ENCODE results near the gene HNRNPL. TPM values are rescaled to one million over a fixed set of nuclear protein-coding genes. Genes with fewer than 3 reads are reported as not detected.
"Not testable (repeated sequence)": the region's sequence is repeated elsewhere in the genome, so short reads cannot be mapped to it uniquely, and the experiment has no call there.

HNRNPL gene
- total RNA-seq, 4 donors from 2014 or later, result 88.3 to 172 (median 126) TPM

GRCh38 chr19:38793177-38793576, 56.6 kb downstream of the HNRNPL start:
- intact Hi-C loops (cut with DNase I; ENCODE audit: low total_unique reads), result no loop called here
- no peak for TF ChIP-seq CTCF (IDR thresholded peaks at IDR 0.05 in 4 of 5, conservative IDR thresholded peaks at IDR 0.05 in 1 of 5)
- TF ChIP-seq POLR2A (IDR thresholded peaks at IDR 0.05), result no peak
- no peaks in the 10 kb centered on the region for H3K36me3 ChIP-seq
- ATAC-seq (no peak), DNase-seq (no peak)
- H3K27me3 ChIP-seq, result peaks cover 0 to 5% (median 4%) of the 10 kb centered on the region in 3 donors
- in situ Hi-C loops (cut with MboI; ENCODE audit: low sequenced_read_pairs in 4 of 4), result no loop called here
- H3K9me3 ChIP-seq, result no peaks in the 10 kb centered on the region
- no peak overlapping the region for H3K4me3 ChIP-seq
- no peaks in the 10 kb centered on the region for H3K4me1 ChIP-seq
- H3K27ac ChIP-seq, result no peak overlapping the region

GRCh38 chr19:38792250-38793111, 57.3 kb downstream of the HNRNPL start:
- in situ Hi-C loops (cut with MboI; ENCODE audit: low sequenced_read_pairs in 4 of 4), result no loop called here
- TF ChIP-seq CTCF (IDR thresholded peaks at IDR 0.05 in 4 of 5, conservative IDR thresholded peaks at IDR 0.05 in 1 of 5) (no peak), POLR2A (IDR thresholded peaks at IDR 0.05) (no peak)
- no peak overlapping the region for H3K27ac ChIP-seq
- peaks cover 0 to 5% (median 4%) of the 10 kb centered on the region in 3 donors for H3K27me3 ChIP-seq
- no peaks in the 10 kb centered on the region for H3K4me1 ChIP-seq
- ATAC-seq (no peak), DNase-seq (no peak)
- intact Hi-C loops (cut with DNase I; ENCODE audit: low total_unique reads), result no loop called here
- H3K9me3 ChIP-seq, result no peaks in the 10 kb centered on the region
- peak overlapping the region; percentile 19 to 39 (median 34) for H3K4me3 ChIP-seq
- H3K36me3 ChIP-seq, result no peaks in the 10 kb centered on the region

- in situ Hi-C loops (cut with MboI; ENCODE audit: low sequenced_read_pairs in 4 of 4); intact Hi-C loops (cut with DNase I; ENCODE audit: low total_unique reads); H3K9me3 ChIP-seq; H3K36me3 ChIP-seq; DNase-seq; H3K4me1 ChIP-seq; H3K27me3 ChIP-seq; H3K27ac ChIP-seq: not testable (repeated sequence)
- peak overlapping the region in 1 of 4 donors; percentile 35 for H3K4me3 ChIP-seq
- peak; percentile 51 to 53 for ATAC-seq
These were observed 58.2 kb downstream of the HNRNPL start for GRCh38 chr19:38791451-38792064.

DNA sequence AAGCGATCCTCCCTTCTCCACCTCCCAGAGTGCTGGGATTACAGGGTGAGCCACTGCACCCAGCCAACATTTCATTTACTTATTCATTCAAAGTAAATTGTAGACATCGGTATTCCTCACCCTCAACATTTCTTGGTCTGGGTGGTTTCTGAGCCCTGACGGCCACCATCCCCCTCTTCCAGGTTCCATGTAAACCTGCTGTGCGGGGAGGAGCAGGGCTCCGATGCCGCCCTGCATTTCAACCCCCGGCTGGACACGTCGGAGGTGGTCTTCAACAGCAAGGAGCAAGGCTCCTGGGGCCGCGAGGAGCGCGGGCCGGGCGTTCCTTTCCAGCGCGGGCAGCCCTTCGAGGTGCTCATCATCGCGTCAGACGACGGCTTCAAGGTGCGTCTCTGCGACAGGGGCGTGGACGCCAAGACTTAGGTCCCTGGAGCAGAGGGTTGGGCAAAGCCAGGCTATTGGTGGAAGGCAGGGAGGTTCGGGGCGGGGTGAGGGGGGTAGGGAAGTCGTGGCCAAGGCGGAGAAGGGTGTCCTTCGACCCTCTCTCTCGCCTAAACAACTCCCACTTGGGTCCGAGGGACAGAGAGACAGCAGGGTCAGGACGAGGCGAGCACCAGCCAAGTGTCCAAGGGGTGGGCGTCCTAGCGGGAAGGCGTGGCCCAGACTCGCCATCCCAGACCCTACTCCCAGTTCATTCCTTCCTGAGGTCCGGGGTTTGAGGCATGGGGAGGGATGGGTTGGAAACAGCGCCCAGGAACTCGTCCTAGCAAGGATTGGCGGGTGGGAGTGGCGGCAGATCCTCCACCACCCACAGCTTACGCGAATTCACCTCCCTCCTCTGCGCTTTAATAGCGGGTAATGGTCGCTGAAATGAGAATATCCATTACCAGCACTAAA, 59.0 kb downstream of the HNRNPL start:
- in situ Hi-C loops (cut with MboI; ENCODE audit: low sequenced_read_pairs in 4 of 4); H3K36me3 ChIP-seq; H3K27me3 ChIP-seq; H3K27ac ChIP-seq; DNase-seq; H3K9me3 ChIP-seq; ATAC-seq; H3K4me1 ChIP-seq; intact Hi-C loops (cut with DNase I; ENCODE audit: low total_unique reads): not testable (repeated sequence)
- H3K4me3 ChIP-seq, result peak overlapping the region in 1 of 4 donors; percentile 35

GRCh38 chr19:38788478-38789243, 61.1 kb downstream of the HNRNPL start, which contains the start of gene LGALS7B:
TSS of gene LGALS7B (plus strand) at chr19:38789200. CDS start at chr19:38789227, 27 bp downstream.
- Histone ChIP-seq H3K4me3 (no peak within 1 kb of the TSS), H3K36me3 (no peaks in the 10 kb centered on the region), H3K27me3 (peaks cover 0 to 5% (median 4%) of the 10 kb centered on the region in 3 donors), H3K9me3 (no peaks in the 10 kb centered on the region), H3K27ac (no peak within 1 kb of the TSS), H3K4me1 (no peaks in the 10 kb centered on the region)
- TF ChIP-seq CTCF (IDR thresholded peaks at IDR 0.05 in 4 of 5, conservative IDR thresholded peaks at IDR 0.05 in 1 of 5), result no peak
- TF ChIP-seq POLR2A (IDR thresholded peaks at IDR 0.05), result no peak
- intact Hi-C loops (cut with DNase I; ENCODE audit: low total_unique reads) (no loop called here), in situ Hi-C loops (cut with MboI; ENCODE audit: low sequenced_read_pairs in 4 of 4) (no loop called here)
- no peak for ATAC-seq
- DNase-seq, result no peak
